ENCODE data around the gene UNC50. TPM values are rescaled to one million over a fixed set of nuclear protein-coding genes. Genes with fewer than 3 reads are reported as not detected.

The UNC50 gene
- total RNA-seq, 4 donors from 2014 or later, result 23.9 to 46.8 (median 36.3) TPM

GRCh38 chr2:98606431-98606830, 2.0 kb upstream of the UNC50 start:
- Histone ChIP-seq H3K36me3 (no peaks in the 10 kb centered on the region), H3K27ac (no peak overlapping the region), H3K4me3 (no peak overlapping the region), H3K27me3 (no peaks in the 10 kb centered on the region), H3K4me1 (peaks cover 32 to 39% (median 36%) of the 10 kb centered on the region in 4 donors), H3K9me3 (no peaks in the 10 kb centered on the region)
- no peak for DNase-seq
- WGBS, 2 donors (ENCODE audit: low coverage in 1 of 2), result 70 to 89% methylated on average over 3 to 7 of the region's 7 CpGs
- intact Hi-C loops (cut with DNase I; ENCODE audit: low total_unique reads) (no loop called here), in situ Hi-C loops (cut with MboI; ENCODE audit: low pct_ligation_motif_present in 1 of 4, low pct_unique_long_range_greater_than_20kb in 1 of 4, low sequenced_read_pairs in 3 of 4) (loop anchor here in 1 of 4 donors (10.0 kb wide), 1 partner anchor 192 kb away; no protein-coding TSS in a partner anchor)
- TF ChIP-seq EP300 (IDR thresholded peaks at IDR 0.05; ENCODE audit: low read depth), result no peak
- TF ChIP-seq POLR2AphosphoS5 (IDR thresholded peaks at IDR 0.05), result no peak
- TF ChIP-seq POLR2A (IDR thresholded peaks at IDR 0.05), result no peak
- TF ChIP-seq CTCF (IDR thresholded peaks at IDR 0.05), result no peak

- DNase-seq, result no peak
- no peaks in the 10 kb centered on the region for H3K36me3 ChIP-seq
- H3K4me3 ChIP-seq, result peak overlapping the region in 3 of 4 donors; percentile 87 to 88 (median 88)
- peak overlapping the region in 1 of 4 donors; percentile 98 for H3K27ac ChIP-seq
- peaks cover 32 to 41% (median 37%) of the 10 kb centered on the region in 4 donors for H3K4me1 ChIP-seq
- no peaks in the 10 kb centered on the region for H3K9me3 ChIP-seq
- no peaks in the 10 kb centered on the region for H3K27me3 ChIP-seq
- no peak for TF ChIP-seq CTCF (IDR thresholded peaks at IDR 0.05)
- TF ChIP-seq POLR2AphosphoS5 (IDR thresholded peaks at IDR 0.05), result no peak
- no peak for TF ChIP-seq EP300 (IDR thresholded peaks at IDR 0.05; ENCODE audit: low read depth)
- TF ChIP-seq POLR2A (IDR thresholded peaks at IDR 0.05), result no peak
- WGBS, 2 donors (ENCODE audit: low coverage in 1 of 2), result 40 to 48% methylated on average over 5 to 6 of the region's 6 CpGs
- in situ Hi-C loops (cut with MboI; ENCODE audit: low pct_ligation_motif_present in 1 of 4, low pct_unique_long_range_greater_than_20kb in 1 of 4, low sequenced_read_pairs in 3 of 4) (loop anchor here in 1 of 4 donors (10.0 kb wide), 1 partner anchor 192 kb away; no protein-coding TSS in a partner anchor), intact Hi-C loops (cut with DNase I; ENCODE audit: low total_unique reads) (no loop called here)
Measured at GRCh38 chr2:98607104-98607503, 1.3 kb upstream of the UNC50 start.

- intact Hi-C loops (cut with DNase I; ENCODE audit: low total_unique reads) (no loop called here), in situ Hi-C loops (cut with MboI; ENCODE audit: low pct_ligation_motif_present in 1 of 4, low pct_unique_long_range_greater_than_20kb in 1 of 4, low sequenced_read_pairs in 3 of 4) (loop anchor here in 1 of 4 donors (10.0 kb wide), 1 partner anchor 193 kb away; no protein-coding TSS in a partner anchor)
- no peak for DNase-seq
- TF ChIP-seq EP300 (IDR thresholded peaks at IDR 0.05; ENCODE audit: low read depth) (no peak), POLR2A (IDR thresholded peaks at IDR 0.05) (no peak), POLR2AphosphoS5 (IDR thresholded peaks at IDR 0.05) (no peak), CTCF (IDR thresholded peaks at IDR 0.05) (no peak)
- no peaks in the 10 kb centered on the region for H3K27me3 ChIP-seq
- H3K36me3 ChIP-seq, result peaks cover 0 to 5% (median 0%) of the 10 kb centered on the region in 4 donors
- H3K27ac ChIP-seq, result peak overlapping the region; percentile 88 to 98 (median 95)
- WGBS, 2 donors (ENCODE audit: low coverage in 1 of 2), result 0 to 3% methylated on average over 3 to 7 of the region's 7 CpGs
- H3K4me3 ChIP-seq, result peak overlapping the region; percentile 87 to 91 (median 88)
- H3K9me3 ChIP-seq, result no peaks in the 10 kb centered on the region
- peaks cover 32 to 41% (median 37%) of the 10 kb centered on the region in 4 donors for H3K4me1 ChIP-seq
Measured at GRCh38 chr2:98607741-98608115, 661 bp upstream of the UNC50 start.

- Histone ChIP-seq H3K4me3 (peak overlapping the region; percentile 87 to 91 (median 88)), H3K4me1 (peaks cover 32 to 41% (median 37%) of the 10 kb centered on the region in 4 donors), H3K27me3 (no peaks in the 10 kb centered on the region), H3K9me3 (no peaks in the 10 kb centered on the region), H3K36me3 (peaks cover 0 to 14% (median 0%) of the 10 kb centered on the region in 4 donors), H3K27ac (peak overlapping the region; percentile 88 to 98 (median 95))
- intact Hi-C loops (cut with DNase I; ENCODE audit: low total_unique reads), result no loop called here
- in situ Hi-C loops (cut with MboI; ENCODE audit: low pct_ligation_motif_present in 1 of 4, low pct_unique_long_range_greater_than_20kb in 1 of 4, low sequenced_read_pairs in 3 of 4), result loop anchor here in 1 of 4 donors (10.0 kb wide), 1 partner anchor 194 kb away; no protein-coding TSS in a partner anchor
- no peak for TF ChIP-seq CTCF (IDR thresholded peaks at IDR 0.05)
- peak in 1 of 3 donors; percentile 23 for TF ChIP-seq POLR2AphosphoS5 (IDR thresholded peaks at IDR 0.05)
- 3 to 7% methylated on average over 3 to 29 of the region's 29 CpGs for WGBS, 2 donors (ENCODE audit: low coverage in 1 of 2)
- DNase-seq, result peak; percentile 20
Measured at GRCh38 chr2:98608962-98609604, 694 bp downstream of the UNC50 start.

Data from transverse colon (tissue), 4 donors.